ENCODE data around the gene MLEC.

- no peak for TF ChIP-seq CTCF (IDR thresholded peaks at IDR 0.05)
- no peak for TF ChIP-seq POLR2AphosphoS5 (IDR thresholded peaks at IDR 0.05)
- no peak for TF ChIP-seq POLR2A (IDR thresholded peaks at IDR 0.05)
Measured at GRCh38 chr12:120661432-120661831, 25.5 kb upstream of the MLEC start.

Data from prostate gland (tissue), 2 donors.